KG1 (cell line): ENCODE measurements around the gene ZSWIM1.
"Not testable (repeated sequence)": the region's sequence is repeated elsewhere in the genome, so short reads cannot be mapped to it uniquely, and the experiment has no call there.

Experiments
- DNase-seq: peaks from one replicate; lab custom pipeline; 2025; lab: John Stamatoyannopoulos, UW

ZSWIM1 gene

GRCh38 chr20:45857114-45857881 is 23.7 kb upstream of the ZSWIM1 start, which contains the start of the genes ACOT8 and ZSWIM3:
Gene ACOT8, minus strand, starts transcription at chr20:45857392. Its CDS starts 77 bp downstream, at chr20:45857315.
Gene ZSWIM3, plus strand, starts transcription at chr20:45857614. Its CDS starts 212 bp downstream, at chr20:45857826.
- peak; percentile 99 for DNase-seq

DNA sequence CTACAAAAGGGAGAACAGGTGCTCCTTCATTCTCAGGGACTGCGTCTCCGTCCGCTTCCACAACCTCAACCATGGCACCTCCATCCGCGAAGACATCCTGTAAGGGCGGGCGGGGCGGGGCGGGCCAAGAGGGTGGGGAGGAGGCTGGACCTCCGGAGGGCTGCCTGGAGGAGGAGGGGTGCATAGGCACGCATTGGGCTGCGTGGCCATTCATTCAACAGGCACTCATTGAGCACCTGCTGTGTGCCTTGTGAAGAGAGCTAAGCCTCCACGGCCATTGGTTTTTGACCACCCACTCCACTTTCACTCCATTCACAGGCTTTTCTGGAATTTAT is 23.2 kb upstream of the ZSWIM1 start:
- no peak for DNase-seq

DNA sequence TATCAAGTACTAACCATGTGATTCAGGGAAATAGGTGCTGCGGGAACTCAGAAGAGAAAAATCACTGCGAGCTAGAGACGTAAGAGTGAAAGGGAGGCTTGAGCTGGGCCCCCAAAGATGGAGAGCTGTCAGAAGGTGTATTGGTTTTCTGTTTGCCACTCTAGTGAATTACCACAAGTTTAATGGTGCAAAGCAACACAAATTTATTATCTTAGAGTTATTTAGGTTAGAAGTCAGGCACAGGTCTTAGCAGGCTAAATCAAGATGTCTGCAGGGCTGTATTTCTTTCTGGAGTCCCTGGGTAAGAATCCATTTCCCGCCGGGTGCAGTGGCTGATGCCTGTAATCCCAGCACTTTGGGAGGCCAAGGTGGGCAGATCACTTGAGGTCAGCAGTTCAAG is 21.1 kb upstream of the ZSWIM1 start:
- DNase-seq: no peak

GRCh38 chr20:45860560-45861220 is 20.3 kb upstream of the ZSWIM1 start:
- no peak for DNase-seq

- no peak for DNase-seq
These were observed 19.6 kb upstream of the ZSWIM1 start for GRCh38 chr20:45861221-45862075.

GRCh38 chr20:45863543-45864470 is 17.2 kb upstream of the ZSWIM1 start:
- no peak for DNase-seq

GRCh38 chr20:45866454-45866853 is 14.6 kb upstream of the ZSWIM1 start:
- no peak for DNase-seq

DNA sequence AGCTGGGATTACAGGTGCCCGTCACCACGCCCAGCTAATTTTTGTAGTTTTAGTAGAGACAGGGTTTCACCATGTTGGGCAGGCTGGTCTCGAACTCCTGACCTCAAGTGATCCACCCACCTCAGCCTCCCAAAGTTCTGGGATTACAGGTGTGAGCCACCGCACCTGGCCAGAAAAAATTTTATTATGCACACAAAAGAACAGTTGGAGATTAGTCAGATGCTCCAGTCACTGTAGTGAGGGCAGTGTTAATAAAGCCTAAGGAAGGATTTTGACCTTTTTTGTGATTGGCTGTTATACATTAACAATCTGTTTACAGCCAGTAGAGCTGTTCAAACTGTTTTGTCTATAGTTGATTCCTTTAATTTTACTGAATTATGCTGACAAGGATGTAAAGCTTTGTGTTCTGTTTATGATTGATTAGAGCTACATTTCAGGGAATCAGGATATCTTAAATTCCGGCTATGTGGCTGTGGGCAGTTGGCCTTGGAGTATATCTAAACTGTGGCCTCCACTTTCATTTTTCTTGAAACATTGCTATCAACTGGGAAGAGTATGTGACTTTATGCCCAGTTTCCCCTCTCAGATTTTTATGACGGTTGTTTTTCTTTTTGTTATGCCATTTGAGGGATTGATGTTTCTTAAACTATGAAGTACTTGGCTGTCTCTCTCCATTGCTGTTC is 13.8 kb upstream of the ZSWIM1 start:
- DNase-seq: no peak

GRCh38 chr20:45867819-45868176 is 13.2 kb upstream of the ZSWIM1 start:
- no peak for DNase-seq

DNA sequence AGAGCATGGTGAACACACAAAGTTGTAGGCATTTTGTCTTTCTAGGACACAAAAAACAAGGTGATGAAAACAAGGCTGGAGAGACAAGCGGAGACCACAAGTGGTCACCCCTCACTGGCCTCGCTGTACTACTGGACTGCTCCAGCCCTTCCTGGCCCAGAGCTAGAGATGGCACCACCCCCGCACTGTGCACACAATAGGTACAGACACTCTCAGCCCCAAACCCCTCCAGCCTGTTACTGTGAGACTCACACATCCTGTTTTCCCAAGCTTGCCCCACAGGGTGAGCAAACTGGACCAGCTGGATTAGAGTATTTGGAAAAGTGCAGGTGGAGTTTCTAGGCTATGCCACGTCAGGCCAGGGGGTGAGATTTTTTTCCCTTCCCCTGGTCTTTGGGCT is 8.4 kb upstream of the ZSWIM1 start:
- no peak for DNase-seq

GRCh38 chr20:45873409-45874103 is 7.5 kb upstream of the ZSWIM1 start:
- no peak for DNase-seq

- DNase-seq: not testable (repeated sequence)
These were observed 6.9 kb upstream of the ZSWIM1 start for GRCh38 chr20:45874104-45874481.

DNA sequence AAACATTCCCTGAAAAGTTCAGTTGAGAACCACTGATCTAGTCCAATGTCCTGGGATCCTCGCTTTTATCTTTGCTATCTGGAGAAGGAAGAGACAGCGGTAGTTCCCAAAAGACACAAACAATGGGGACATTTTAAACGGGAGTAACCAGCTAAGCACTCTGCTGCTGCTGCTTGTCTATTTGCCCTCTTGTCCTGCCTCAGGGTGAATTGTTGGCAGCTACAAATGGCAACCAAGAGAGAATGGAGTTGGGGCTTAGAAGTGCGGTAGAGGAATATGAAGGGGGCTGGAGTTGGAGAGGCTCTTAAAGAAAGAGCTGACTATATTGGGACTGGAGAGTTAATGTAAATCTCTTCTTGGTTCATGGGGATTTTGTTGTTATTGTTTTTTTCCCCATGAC is 6.5 kb upstream of the ZSWIM1 start:
- DNase-seq: no peak

DNA sequence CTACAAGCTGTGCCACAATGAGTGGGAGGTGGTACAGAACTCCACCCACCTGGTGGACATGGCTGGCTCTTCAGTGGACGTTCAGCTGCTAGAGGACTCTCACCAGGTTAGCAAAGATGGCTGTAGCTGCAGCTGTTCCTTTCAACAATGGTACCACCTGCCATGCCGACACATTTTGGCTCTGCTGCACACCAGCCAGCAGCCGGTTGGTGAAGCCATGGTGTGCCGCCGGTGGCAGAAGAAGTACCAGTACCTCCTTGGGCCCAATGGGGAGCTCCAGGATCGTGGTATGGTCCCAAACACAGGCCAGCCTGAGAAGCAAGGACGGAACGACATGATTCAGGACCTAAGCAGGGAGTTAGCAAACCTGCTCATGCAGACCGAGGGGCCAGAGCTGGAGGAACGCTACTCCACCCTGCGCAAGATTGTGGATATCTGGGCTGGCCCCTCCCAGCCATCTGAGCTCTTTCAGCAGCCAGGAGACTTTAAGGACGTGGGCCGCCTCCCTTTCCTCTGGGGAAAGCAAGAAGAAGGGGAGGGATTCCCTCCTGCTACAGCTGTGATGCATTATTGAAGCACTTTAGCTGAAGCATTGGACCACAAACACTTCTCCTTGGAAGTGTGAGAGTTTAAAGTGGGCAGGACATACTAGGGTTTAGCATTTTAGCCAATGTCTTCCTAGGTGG is 2.8 kb upstream of the ZSWIM1 start:
- DNase-seq: no peak

DNA sequence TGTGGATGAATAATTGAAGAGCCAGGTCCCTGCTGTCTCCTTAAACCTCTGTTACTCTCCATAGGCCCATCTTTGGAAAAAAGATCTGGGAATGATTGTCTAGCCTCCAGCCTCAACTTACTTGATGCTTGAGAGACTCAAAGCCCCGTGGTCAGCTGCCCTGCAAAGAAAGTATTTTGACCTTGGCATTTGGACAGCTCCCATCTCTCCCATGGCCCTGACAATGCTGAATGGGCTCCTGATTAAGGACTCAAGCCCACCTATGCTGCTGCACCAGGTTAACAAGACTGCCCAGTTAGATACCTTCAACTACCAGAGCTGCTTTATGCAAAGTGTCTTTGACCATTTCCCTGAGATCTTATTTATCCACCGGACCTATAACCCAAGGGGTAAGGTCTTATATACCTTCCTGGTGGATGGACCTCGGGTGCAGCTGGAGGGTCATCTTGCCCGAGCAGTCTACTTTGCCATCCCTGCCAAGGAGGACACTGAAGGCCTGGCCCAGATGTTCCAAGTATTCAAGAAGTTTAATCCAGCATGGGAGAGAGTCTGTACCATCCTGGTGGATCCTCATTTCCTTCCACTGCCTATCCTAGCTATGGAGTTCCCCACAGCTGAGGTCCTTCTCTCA is 1.6 kb downstream of the ZSWIM1 start:
- DNase-seq: no peak

DNA sequence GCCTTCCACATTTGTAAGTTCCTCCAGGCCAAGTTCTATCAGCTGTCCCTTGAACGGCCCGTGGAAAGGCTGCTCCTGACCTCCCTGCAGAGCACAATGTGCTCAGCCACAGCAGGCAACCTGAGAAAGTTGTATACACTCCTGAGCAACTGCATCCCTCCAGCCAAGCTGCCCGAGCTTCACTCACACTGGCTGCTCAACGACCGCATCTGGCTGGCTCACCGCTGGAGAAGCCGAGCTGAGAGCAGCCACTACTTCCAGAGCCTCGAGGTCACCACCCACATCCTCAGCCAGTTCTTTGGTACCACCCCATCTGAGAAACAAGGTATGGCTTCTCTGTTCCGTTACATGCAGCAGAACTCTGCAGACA is 2.1 kb downstream of the ZSWIM1 start:
- no peak for DNase-seq

DNA sequence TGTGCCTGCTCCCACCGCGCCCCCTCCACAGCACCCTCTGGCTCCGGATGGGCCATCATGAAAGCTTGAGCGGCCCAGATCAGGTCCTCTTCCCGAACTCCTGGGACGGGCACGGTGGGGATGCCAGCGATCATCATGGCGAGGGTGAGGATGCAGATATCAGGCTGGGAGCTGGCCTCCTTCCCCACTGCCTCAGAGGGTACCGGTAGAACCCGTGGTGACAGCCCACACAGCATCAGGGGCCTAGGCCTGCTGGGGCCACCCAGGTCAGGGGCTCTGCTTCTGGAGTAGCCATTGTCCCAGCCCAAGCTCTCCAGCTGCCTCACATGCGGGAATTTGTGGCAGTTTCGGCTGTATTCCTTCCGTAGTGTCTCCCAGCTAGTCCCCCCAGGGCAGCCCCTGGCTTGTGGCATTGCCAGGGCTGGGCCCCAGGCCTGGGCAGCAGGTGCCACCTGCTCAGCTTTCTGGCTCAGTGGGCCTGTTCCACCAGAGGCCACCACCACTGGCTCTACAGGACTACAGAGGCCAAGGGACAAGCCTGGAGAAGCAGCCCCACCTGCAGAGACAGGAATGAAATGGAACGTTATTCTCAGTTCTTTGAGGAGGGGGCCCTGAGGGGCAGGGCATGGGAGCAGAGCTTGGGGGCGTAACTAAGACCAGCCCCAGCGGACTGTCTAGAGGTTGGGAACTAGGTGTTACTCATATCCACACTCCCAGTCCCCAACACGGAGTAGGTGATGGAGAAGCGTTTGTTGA is 5.7 kb downstream of the ZSWIM1 start:
- DNase-seq: no peak

DNA sequence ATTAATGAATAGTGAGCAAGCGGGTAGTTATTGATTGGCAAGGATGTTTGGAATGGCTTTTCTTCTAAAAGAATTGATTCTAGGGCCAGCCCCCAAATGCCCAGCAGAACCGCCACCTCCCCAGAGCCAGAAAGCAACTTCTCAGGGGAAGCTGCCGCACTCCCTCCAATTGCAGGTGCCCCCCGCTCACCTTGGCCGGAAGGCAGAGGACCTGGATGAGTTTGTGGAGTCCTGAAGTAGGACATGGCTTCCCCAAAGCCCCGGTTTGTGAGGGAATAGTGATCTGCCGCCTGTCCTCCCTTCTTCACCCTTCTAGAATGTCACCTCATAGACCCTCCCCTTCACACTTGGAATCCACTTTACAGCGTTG is 6.3 kb downstream of the ZSWIM1 start, which contains the start of gene SPATA25:
Gene SPATA25 (minus strand): TSS at position 277 of the 370 bp plus-strand sequence. CDS start 32 bp downstream, at position 245.
- DNase-seq: no peak

DNA sequence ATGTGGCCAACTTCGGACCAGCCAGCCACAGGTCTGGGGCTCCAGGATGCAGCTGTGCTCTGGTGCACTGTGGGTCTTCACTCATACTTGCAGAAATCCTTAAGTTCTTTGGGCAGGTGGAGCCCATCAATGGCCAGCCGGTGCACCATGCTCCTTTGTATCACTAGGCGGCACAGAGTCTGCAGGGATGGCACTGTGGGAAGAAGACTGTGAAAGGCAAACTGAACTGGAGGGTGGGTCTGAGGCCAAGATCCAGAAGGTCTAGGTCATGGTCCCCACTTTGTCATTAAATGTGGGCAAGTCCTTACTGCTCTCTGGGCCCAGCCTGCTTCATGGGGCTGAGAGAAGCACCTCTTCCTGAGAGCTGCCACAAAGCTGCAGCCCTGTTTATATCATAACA is 7.7 kb downstream of the ZSWIM1 start:
- no peak for DNase-seq
